Panc1 (cell line): Measurements from ENCODE around the gene PGM3. TPM values are rescaled to one million over a fixed set of nuclear protein-coding genes. Genes with fewer than 3 reads are reported as not detected.

Experiments
- ATAC-seq: fragments of 200-7000 bp; cut with Tn5 transposase; 2 replicates; pipeline ENCODE4 v1.9.1; 2020; ENCODE audit warnings: mild to moderate bottlenecking, moderate library complexity
- BruUV-seq: library from RNA; stranded (reverse); fragments of 400-500 nt; replicated peaks from 2 replicates; lab custom pipeline; 2021; lab: Mats Ljungman, UMichigan
- CTCF ChIA-PET: fragments of 300-600 bp; sonication (Branson Sonifier 250); formaldehyde crosslinking; loops from one replicate; lab custom pipeline; 2022; ENCODE audit warnings: antibody characterized with exemption; lab: Charles Lee
- POLR2A ChIA-PET: fragments of 300-600 bp; sonication (Branson Sonifier 250); formaldehyde crosslinking; loops from one replicate; lab custom pipeline; 2022; ENCODE audit warnings: antibody characterized with exemption; lab: Charles Lee
- DNase-seq: peaks from one replicate; pipeline ENCODE4 v3.0.0-alpha.2; 2010; ENCODE audit warnings: low read depth, low spot score
- H3K27ac ChIP-seq: 2 replicates; pipeline ENCODE4 v1.5.1; 2011; ENCODE audit warnings: mild to moderate bottlenecking, low read length, inconsistent platforms
- H3K27me3 ChIP-seq: fragments of 200-500 bp; sonication (Bioruptor generic); 2 replicates; pipeline ENCODE4 v1.6.0; 2014; ENCODE audit warnings: low read length, inconsistent platforms; ENCODE audit not compliant: control insufficient read depth, insufficient read depth
- H3K36me3 ChIP-seq: fragments of 200-500 bp; sonication (Bioruptor generic); 2 replicates; pipeline ENCODE4 v1.5.1; 2014; ENCODE audit warnings: inconsistent platforms, mild to moderate bottlenecking, low read length, moderate library complexity; ENCODE audit not compliant: control insufficient read depth, insufficient read depth
- H3K4me1 ChIP-seq: 2 replicates; pipeline ENCODE4 v1.5.1; 2011; ENCODE audit warnings: inconsistent platforms, mild to moderate bottlenecking, low read length, moderate library complexity; ENCODE audit not compliant: control insufficient read depth, insufficient read depth
- H3K4me3 ChIP-seq, 2 experiments: 2 replicates each; pipeline ENCODE4 v1.5.1; 2011 to 2012; ENCODE audit warnings: low read depth in 2 of 2, low read length in 2 of 2, mild to moderate bottlenecking in 2 of 2, inconsistent platforms in 1 of 2, moderate library complexity in 1 of 2
- H3K9me3 ChIP-seq: fragments of 200-500 bp; sonication (Bioruptor generic); 2 replicates; pipeline ENCODE4 v1.5.1; 2014; ENCODE audit warnings: low read depth, mild to moderate bottlenecking, inconsistent platforms, low read length, moderate library complexity; ENCODE audit not compliant: control insufficient read depth, insufficient read depth
- CTCF ChIP-seq: fragments of 450-650 bp; IDR thresholded peaks from 2 replicates; pipeline ENCODE4 v1.5.1; 2017; ENCODE audit warnings: mild to moderate bottlenecking
- POLR2AphosphoS5 ChIP-seq: IDR thresholded peaks from 2 replicates; pipeline ENCODE4 v1.6.1; 2012; ENCODE audit warnings: mild to moderate bottlenecking, low read depth, low read length, moderate library complexity
- REST ChIP-seq, 2 experiments: IDR thresholded peaks; 2 replicates each; pipeline ENCODE4 v1.6.1; 2011 to 2012; ENCODE audit warnings: low read depth in 2 of 2, control low read depth in 1 of 2, low read length in 1 of 2, mild to moderate bottlenecking in 1 of 2, moderate library complexity in 1 of 2; ENCODE audit not compliant: insufficient read depth in 1 of 2
- SIN3A ChIP-seq: IDR thresholded peaks from 2 replicates; pipeline ENCODE4 v1.6.1; 2012; ENCODE audit warnings: low read depth, mild to moderate bottlenecking, low read length, moderate library complexity, borderline replicate concordance; ENCODE audit not compliant: insufficient read depth
- TCF7L2 ChIP-seq: IDR thresholded peaks from 2 replicates; pipeline ENCODE4 v1.6.1; 2011; ENCODE audit warnings: mild to moderate bottlenecking, low read depth, low read length, inconsistent platforms
- in situ Hi-C: cut with HindIII; loops from 2 replicates; pipeline ENCODE4 v1.10.0; 2016; ENCODE audit warnings: low sequenced_read_pairs, low pct_unique_long_range_greater_than_20kb
- intact Hi-C: fragments of 100-400 bp; cut with micrococcal nuclease; formaldehyde crosslinking; loops from one replicate; pipeline ENCODE4 v1.10.0; 2022; ENCODE audit not compliant: unreplicated experiment
- total RNA-seq: library from RNA; stranded (reverse); gene quantifications from one replicate; pipeline ENCODE4 v1.2.1, GENCODE V29; 2021; ENCODE audit not compliant: unreplicated experiment

Gene PGM3
- total RNA-seq, 1 experiment from 2014 or later: 55.2 TPM

GRCh38 chr6:83126807-83127206 lies 66.3 kb downstream of the PGM3 start:
- Histone ChIP-seq H3K4me1 (no peaks in the 10 kb centered on the region), H3K36me3 (peaks cover 10% of the 10 kb centered on the region; the same call in 1 of the 2 replicates), H3K4me3 (no peak overlapping the region), H3K9me3 (no peaks in the 10 kb centered on the region), H3K27ac (no peak overlapping the region), H3K27me3 (no peaks in the 10 kb centered on the region)
- POLR2A ChIA-PET: no interaction called here
- no peak for DNase-seq
- no peak for ATAC-seq
- CTCF ChIA-PET: no interaction called here
- no TSS peak for BruUV-seq
- intact Hi-C loops: no loop called here
- in situ Hi-C loops: no loop called here
- TF ChIP-seq CTCF (no peak), REST (IDR thresholded peaks at IDR 0.05; ENCODE audit: insufficient read depth in 1 of 2, low read depth in 2 of 2, low read length in 1 of 2) (no peak), TCF7L2 (no peak), SIN3A (no peak)

GRCh38 chr6:83126223-83126622 lies 66.8 kb downstream of the PGM3 start:
- H3K4me3 ChIP-seq: no peak overlapping the region
- CTCF ChIA-PET: no interaction called here
- intact Hi-C loops (no loop called here), in situ Hi-C loops (no loop called here)
- DNase-seq: no peak
- H3K27ac ChIP-seq: no peak overlapping the region
- no TSS peak for BruUV-seq
- TF ChIP-seq CTCF (no peak), SIN3A (no peak), TCF7L2 (no peak), POLR2AphosphoS5 (no peak), REST (IDR thresholded peaks at IDR 0.05; ENCODE audit: insufficient read depth in 1 of 2, low read depth in 2 of 2, low read length in 1 of 2) (no peak)
- no peaks in the 10 kb centered on the region for H3K27me3 ChIP-seq
- no peak for ATAC-seq
- H3K4me1 ChIP-seq: no peaks in the 10 kb centered on the region
- no peaks in the 10 kb centered on the region for H3K9me3 ChIP-seq
- peaks cover 10% of the 10 kb centered on the region; the same call in 1 of the 2 replicates for H3K36me3 ChIP-seq
- POLR2A ChIA-PET: no interaction called here
